T-helper 2 cell (primary cell): ENCODE measurements around the gene POC1A.
"Not testable (repeated sequence)": the region's sequence is repeated elsewhere in the genome, so short reads cannot be mapped to it uniquely, and the experiment has no call there.

Source experiments
- DNase-seq, 5 experiments: peaks; one replicate each; pipeline versions ENCODE4 v3.0.0 to v3.0.0-alpha.2; 2012 to 2022

POC1A gene

DNA sequence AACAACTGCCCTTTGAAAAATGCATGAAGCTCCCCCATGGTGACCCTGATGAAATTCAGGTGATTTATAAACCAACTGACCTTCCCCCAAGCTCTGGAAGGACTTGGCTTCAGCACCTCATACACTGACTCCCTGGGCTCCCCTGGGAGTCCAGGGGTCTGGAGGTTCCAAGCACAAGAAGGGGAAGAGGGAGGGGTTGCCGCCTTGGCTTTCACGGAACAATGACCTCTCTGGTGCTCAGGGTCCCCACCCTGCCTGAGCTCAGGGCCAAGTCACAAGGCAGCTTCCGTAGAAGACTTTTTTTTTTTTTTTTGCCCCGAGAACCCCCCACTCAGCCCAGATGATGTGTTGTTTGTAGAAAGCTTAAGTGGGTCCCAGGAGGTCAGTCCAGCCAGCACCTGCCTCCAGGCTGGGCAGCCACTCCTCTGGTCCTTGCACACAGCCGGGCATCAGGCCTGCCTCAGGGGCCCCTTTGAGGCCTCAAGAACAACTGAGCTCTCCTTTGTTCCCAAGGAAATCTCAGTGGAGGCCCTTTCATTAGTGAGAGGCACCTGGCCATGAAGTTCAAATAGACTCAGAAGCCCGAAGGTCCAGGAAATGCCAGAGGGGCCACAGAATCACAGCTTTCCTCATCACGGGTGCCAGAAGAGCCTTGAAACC lies 29.7 kb upstream of the POC1A start:
- DNase-seq, result no peak

DNA sequence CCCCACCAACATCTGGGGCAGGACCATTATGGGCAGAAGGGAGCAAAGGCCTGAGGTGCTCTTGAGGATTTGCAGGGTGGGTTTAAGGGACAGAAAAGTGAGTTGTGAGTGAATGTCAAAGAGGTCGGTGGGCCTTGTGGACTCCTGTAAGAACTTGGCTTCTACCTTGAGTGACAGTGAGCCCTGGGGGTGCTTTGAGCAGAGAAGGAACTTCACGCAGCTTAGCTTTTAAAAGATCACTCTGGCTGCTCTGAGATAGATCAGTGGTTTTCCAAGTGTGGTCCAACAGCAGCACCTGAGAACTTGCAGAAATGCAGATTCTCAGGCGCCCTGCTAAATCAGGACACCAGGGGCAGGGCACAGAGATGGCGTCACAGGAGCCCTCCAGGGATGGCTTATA lies 28.5 kb upstream of the POC1A start:
- no peak for DNase-seq

- peak in 2 of 5 experiments; percentile 40 to 45 for DNase-seq
These were observed 28.0 kb upstream of the POC1A start for GRCh38 chr3:52182196-52182595.

- no peak for DNase-seq
These were observed 27.3 kb upstream of the POC1A start for GRCh38 chr3:52181543-52181942.

DNA sequence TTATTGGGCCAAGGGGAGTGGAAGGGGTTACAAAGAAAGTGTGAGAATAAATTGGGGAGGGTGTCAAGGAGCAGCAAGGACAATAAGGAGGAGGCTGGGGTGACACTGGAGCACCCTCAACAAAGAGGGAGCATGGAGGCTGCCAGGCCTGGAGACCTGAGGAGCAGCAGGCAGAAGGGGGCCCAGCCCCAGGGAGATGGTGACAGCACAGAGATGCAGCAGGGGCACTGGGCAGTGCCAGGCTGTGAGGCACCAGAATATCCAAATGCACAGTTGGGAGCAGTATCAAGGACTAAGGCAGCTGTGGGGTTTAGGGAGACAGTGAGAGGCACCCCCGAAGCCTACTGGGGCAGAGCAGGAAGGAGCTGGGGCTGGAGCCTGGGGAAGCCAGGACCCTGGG lies 24.3 kb upstream of the POC1A start:
- no peak for DNase-seq

DNA sequence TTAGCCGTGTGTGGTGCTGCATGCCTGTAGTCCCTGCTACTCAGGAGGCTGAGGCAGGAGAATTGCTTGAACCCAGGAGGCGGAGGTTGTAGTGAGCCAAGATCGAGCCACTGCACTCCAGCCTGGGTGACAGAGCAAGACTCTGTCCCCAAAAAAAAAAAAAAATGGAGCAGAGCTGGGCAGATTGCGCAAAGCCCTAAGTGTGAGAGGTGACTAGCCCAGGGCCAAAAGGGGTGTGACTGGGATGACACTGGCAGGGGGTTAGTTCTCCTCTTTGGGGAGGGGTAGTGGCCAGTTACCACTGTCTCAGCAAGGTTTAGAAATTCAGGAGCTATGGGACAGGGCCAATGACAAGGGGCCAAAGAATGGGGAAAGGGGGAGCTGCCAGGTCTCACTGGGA lies 23.9 kb upstream of the POC1A start:
- not testable (repeated sequence) for DNase-seq

- no peak for DNase-seq
These were observed 23.4 kb upstream of the POC1A start for GRCh38 chr3:52177701-52178042.

DNA sequence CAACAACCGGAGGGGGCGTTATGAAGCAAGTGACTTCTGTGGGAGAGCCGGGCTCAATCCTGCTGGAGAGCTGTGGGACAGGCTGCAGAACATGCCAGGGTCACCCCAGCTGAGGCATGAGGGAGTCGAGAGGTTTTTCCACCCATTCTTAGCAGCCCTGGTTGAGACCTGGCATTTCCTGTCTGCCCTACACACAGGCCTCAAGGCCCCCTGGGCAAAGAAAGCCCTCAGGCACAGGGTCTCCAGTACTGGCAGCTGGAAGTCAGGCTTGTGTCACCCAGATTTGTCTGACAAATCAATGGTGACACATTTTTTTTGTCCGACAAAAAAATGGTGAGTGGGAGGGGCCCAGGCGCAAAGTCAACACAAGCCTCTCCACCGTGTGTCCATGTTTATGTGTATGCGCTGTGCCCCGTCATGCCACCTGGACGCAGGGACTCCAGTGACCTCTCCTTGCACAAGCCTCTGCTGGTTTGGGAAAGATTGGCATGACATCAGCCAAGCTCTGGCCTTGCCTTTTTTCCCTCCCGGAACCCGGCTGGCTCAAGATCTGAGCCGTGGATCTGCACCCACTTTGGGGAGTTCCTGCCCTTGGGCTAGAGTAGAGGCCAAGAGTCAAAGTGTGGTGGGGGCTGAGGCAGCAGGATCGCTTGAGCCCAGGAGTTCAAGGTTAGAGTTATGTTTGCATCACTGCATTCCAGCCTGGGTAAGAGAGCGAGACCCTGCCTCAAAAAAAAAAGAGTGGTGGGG lies 22.9 kb upstream of the POC1A start:
- no peak for DNase-seq

DNA sequence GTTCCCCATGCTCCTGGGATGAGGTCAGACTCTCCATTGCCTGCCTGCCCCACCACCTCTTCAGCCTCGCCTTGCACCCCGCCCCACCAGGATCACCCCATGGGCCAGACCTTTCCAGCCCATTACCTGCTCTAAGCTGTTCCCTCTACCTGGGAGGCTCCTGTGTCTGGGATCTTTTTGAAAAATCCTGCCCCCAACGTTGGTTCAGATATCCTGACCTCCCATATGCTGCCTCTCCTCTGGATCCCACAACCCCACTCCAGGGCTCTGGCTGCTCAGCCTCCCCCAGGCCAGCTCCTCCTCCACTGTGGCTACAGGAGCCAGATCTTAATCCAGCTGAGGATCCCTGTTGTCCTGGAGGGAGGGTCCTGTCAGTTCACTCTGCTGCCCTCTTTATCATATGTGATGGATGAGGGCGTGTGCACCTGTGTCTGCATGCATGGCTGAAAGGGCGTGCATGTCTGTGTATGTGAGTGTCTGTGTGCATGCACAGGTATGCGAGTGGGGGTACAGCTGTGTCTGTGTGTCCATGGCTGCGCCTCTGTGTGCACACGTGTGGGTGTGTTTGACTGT lies 22.0 kb upstream of the POC1A start:
- DNase-seq, result no peak

DNA sequence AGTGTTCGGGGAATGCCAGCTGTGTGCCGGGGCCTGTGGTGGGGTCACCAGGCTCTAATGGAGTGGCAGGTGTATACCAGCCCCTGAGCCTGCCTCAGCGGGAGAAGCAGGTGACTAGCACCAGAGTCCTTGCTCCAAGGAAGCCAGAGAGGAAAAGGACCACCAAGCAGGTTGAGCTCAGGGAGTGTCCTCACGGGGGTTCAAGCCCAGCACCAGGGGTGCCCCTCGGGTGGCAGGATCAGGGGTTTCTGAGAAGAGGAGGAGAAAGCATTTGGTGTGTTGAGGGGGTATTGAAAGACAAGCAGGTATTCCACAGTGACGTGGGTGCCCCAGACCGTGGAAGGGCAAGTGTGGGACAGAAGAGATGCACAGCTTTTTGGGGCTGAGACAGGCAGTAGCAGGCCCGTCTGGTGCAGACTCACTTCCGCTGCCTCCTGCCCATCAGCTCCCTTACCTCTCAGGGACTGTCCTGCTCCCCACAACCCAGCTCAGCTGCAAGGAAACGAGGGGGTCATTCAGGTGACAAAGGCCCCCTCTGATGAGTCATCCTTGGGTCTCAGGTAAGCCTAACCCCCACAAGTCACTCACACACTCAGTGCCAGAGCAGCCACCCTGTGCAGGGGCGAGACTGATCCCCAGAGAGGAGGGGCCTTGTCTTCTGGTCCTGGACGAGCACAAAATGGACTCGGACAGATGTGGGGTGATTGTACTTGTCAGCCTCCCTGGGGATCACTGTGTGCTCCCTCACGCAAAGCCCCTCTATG lies 21.4 kb upstream of the POC1A start:
- DNase-seq, result no peak

DNA sequence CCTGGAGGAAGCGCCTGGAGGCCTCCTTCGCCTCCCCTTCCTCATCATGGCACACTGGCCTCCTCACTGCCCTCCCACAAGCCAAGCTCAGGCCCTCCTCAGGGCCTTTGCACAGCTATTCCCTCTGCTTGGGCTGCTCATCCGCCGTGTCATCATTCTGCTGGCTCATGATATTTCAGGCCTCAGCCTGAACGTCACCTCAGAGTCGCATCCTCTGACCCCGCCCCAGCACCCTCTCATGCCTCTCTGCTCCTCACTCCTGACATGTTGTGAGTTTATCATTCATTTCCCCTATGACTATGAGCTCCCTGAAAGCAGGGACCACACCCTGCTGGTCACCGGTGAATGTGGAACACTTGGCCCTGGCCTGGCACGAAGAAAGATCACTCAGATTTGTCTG lies 20.7 kb upstream of the POC1A start:
- DNase-seq, result no peak

DNA sequence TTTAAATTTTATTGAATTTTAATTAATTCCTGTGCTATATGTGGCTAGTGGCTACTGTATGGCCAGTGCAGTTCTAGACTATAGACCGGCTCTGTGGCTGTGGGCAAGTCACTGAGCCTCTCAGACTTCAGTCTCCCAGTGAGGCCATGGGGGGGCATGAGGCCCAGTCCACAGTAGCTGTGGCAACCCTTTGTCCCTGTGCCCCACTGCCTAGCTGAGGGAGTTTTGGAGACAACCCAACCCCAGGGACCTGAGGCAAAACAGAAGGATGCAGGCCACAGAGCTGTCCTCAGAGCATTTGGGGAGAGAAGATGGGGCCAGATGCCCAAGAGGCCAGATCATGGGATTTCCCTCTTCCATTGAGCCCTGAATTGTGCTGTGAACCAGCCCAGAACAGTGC lies 18.9 kb upstream of the POC1A start:
- DNase-seq, result no peak

- no peak for DNase-seq
These were observed 18.1 kb upstream of the POC1A start for GRCh38 chr3:52172262-52172757.

DNA sequence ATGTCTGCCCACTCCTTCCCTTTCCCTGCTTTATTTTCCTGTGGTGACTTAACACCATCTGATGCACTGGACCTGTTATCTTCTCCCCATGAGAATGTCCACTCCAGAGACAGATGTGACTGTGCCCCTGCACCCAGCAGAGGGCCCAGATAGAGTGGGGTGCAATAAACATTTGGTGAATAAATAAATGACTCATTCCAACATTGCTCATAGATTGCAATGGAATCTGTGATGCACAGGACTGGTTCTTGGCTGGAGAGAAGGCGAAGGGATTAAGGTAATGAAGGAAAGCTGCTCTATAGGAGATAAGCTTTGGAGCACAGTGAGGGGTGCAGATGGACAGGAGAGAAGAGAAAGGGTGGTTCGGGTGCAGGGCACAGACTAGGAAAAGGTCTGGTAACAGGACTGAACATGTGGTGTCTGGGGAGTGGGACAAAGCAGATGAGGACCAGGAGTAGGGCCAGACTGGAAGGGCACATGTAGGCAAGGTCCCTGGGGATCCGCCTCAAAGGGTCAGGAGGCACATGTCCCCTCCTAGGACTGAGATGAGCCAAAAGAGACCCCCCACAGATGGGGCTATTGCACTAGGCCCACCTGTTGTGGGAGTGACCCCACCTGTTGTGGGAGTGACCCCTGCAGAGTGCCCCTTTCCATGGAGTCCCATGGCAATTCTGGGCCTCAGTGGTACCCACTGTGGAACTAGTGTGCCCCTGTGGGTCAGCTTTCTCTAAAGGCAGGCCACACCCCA lies 17.5 kb upstream of the POC1A start:
- DNase-seq, result no peak

DNA sequence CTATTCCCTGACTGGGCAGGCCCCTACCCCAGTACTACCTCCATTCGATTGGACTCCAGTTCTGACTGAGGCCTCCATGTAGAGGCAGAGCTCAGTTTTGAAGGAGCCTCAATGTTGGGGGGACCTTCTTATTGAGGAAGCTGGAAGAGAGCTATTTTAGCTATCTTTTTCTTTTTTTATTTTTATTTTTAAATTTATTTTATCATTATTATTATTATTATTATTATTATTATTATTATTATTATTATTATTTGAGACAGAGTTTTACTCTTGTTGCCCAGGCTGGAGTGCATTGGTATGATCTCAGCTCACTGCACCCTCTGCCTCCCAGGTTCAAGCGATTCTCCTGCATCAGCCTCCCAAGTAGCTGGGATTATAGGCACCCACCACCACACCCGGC lies 16.0 kb upstream of the POC1A start:
- not testable (repeated sequence) for DNase-seq

GRCh38 chr3:52167240-52167639 lies 13.0 kb upstream of the POC1A start:
- no peak for DNase-seq

GRCh38 chr3:52162250-52162872 lies 8.1 kb upstream of the POC1A start:
- no peak for DNase-seq

DNA sequence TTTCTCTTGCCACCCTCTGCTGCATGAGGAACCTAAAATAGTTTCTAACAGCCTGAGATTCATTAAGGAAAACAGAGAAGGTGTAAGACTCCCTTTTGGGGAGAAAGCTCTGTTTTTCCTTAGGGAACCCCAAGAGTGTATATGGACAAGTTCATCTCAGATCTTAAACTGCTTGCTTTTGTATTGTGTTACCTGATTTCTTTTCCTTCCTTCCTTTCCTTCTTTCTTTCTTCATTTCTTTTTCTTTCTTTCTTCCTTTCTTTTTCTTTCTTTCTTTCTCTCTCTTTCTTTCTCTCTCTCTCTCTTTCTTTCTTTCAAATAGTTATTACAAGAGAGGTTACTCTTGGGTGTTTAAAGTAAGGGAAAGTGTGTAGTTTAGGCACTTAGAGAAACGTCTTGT lies 5.3 kb upstream of the POC1A start:
- DNase-seq, result no peak

GRCh38 chr3:52155912-52156311 lies 1.7 kb upstream of the POC1A start:
- no peak for DNase-seq

- DNase-seq, result peak in 1 of 5 experiments; percentile 18
These were observed 680 bp downstream of the POC1A start for GRCh38 chr3:52153389-52154096.

- not testable (repeated sequence) for DNase-seq
These were observed 2.2 kb downstream of the POC1A start for GRCh38 chr3:52151991-52152390.
